Stimulated activated CD8-positive, alpha-beta memory T cell treated with anti-CD3 and anti-CD28 coated beads, Interleukin-7, amount 100 ng/mL, for 48 hours (primary cell): ENCODE measurements around the gene SLC25A25.
"Not testable (repeated sequence)": the region's sequence is repeated elsewhere in the genome, so short reads cannot be mapped to it uniquely, and the experiment has no call there.

Source experiments
- DNase-seq, 2 donors: peaks; one replicate each; pipeline ENCODE4 v3.0.0-alpha.2; 2020; ENCODE audit warnings: low read depth in 1 of 2; ENCODE audit errors: extremely low read depth in 1 of 2

Gene SLC25A25

DNA sequence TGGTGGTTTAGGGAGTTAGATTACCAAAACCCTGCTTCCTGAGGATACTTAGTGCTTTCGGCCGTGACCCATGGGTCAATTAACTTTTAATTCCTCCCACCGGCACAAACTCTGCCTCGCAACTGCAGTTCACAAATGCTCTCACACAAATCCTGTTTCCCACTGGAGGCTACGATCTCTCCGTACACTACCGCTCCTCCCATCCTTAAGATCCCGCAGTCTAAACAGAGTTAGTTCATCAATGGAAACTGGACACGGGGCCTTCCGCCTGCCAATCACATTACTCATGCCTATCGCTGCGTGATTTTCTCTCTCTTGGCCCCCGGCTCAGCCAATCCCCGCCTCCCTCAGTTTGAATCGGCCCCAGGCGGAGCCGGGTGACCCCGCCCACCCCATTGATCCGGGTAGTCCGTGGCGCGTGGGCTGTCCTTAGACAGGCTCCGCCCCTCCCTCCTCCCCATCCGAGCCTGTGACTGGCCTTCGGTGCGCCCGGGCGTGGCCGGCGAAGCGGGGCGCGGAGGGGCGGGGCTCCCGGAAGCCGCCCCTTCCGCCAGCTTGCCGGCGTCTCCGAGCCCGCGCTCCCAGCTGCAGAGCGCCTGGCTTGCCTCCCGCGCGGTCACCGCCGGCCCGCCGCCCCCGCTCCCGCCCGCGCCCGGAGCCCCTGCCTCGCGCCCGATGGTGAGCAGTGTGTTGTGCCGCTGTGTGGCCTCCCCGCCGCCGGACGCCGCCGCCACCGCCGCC, at the start of gene SLC25A25:
Gene SLC25A25, plus strand, starts transcription at position 588 of the 741 bp plus-strand sequence. Its CDS starts 88 bp downstream, at position 676.
- peak; percentile 100 for DNase-seq

DNA sequence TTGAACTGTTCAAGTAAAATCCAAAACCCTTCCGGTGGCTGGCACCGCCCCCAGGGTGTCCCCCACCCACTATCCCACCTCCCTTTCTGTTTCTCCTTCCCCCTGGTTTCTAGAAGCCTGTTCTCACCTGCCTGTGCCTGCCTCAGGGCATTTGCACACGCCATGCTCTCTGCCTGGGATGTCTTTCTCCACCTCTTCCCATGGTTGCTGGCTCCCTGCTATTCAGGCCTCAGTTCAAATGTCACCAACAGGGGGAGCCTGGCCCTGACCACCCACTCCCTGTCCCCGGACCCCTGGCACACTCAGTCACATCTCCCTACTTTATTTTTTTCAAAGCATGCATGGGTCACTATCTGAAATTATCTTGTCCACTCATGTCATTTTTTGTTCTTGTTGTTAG, 47.3 kb upstream of the SLC25A25 start:
- no peak for DNase-seq

DNA sequence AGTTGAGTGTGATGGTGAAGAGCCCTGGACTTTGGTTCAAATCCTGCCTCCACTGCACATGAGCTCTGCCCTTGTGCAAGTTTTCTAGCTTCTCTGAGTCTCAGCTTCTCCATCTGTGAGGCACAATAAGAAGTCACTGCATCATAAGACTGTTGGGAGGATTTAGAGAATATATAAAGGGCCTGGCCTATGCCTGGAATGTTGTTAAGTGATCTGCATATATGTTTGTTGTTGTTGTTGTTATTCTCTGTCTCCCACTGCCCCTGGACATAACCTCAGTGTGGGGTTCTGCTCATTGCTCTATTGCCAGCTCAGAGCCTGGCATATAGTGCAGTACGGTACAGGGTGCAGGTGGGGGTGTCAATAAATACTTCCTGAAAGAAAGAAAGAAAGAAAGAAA, 46.9 kb upstream of the SLC25A25 start:
- DNase-seq: no peak

DNA sequence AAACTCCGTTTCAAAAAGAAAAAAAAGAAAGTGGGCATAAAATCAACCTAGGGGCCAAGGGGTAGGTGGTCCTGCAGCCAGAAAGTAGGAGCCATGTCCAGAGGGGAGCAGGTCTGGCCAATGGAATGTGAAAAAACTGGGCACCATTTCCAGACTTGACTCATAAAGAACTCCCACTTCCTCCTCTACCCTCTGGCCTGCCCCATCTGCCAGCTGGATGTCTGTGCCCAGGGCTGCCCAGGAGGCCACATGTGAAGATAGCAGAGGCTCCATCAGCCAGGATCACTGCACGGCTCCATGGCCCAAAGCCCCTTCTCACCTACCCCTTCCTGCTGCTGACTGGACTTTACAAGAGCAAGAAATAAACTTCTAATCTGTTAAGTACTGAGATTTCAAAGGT, 45.1 kb upstream of the SLC25A25 start:
- no peak for DNase-seq

DNA sequence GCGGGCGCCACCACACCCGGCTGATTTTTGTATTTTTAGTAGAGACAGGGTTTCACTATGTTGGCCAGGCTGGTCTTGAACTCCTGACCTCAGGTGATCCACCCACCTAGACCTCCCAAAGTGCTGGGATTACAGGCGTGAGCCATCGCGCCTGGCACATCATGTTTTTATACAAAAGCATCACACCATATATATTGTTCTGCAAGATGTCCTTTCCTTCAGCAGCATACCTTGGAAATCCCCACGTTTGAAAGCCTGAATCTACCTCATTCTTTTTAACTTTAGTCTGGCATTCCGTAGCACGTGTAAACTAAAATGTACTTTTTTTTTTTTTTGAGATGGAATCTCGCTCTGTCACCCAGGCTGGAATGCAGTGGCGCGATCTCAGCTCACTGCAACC, 44.4 kb upstream of the SLC25A25 start:
- DNase-seq: not testable (repeated sequence)

DNA sequence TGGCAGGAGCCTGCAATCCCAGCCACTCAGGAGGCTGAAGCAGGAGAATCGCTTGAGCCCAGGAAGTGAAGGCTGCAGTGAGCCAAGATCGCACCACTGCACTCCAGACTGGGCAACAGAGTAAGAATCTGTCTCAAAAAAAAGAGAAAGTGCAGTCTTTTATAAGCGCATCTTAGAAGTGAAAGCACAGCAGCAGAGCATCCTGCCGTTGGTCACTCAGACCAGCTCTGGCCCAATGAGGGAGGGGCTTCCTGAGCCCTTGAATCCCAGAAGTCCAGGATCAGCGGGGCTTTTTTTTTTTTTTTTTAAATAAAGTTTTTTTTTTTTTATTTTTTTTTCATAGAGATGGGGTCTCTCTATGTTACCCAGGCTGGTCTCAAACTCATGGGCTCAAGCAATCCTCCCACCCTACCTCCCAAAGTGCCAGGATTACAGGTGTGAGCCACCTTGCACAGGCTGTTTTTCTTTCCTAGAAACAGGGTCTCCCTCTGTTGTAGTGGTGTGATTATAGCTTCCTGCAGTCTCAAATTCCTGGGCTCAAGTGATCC, 43.2 kb upstream of the SLC25A25 start:
- no peak for DNase-seq

DNA sequence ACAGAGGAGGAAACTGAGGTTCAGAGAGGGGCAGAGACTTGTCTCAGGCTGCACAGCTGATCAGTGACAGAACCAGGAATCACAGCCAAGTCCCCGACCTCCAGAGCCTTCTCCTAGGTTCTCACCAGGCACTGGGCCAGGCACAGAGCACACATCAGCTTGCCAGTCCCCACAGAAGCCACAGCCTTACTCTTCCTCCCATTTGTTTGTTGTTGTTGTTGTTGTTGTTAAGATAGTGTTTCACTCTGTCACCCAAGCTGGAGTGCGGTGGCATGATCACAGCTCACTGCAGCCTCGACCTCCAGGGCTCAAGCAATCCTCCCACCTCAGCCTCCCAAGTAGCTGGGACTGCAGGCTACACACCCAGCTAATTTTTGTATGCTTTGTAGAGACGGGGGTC, 42.3 kb upstream of the SLC25A25 start:
- DNase-seq: no peak

DNA sequence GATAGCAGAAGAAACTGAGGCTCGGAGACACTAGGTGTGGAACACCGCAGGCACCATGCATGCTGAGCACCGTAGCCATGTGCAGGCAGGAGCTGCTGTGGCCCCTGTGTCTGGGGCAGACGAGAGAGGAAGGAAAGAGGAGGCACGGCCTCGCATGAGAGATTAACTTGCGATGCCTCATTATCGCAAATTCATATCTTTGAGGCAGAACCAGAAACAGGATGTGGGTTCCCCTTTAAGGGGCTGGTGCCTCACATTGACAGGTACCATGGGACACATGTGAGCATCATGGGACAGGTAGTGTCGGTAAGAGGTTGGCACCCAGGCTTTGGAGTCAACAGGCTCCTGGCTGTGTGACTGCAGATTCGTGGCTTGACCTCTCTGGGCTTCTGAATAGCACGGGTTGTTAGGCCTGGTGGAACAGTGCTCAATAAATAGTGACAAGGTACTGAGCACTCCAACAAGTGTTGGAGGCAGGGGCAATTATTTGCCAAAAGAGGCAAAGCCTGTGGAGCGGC, 41.7 kb upstream of the SLC25A25 start:
- DNase-seq: peak; percentile 33 to 63

DNA sequence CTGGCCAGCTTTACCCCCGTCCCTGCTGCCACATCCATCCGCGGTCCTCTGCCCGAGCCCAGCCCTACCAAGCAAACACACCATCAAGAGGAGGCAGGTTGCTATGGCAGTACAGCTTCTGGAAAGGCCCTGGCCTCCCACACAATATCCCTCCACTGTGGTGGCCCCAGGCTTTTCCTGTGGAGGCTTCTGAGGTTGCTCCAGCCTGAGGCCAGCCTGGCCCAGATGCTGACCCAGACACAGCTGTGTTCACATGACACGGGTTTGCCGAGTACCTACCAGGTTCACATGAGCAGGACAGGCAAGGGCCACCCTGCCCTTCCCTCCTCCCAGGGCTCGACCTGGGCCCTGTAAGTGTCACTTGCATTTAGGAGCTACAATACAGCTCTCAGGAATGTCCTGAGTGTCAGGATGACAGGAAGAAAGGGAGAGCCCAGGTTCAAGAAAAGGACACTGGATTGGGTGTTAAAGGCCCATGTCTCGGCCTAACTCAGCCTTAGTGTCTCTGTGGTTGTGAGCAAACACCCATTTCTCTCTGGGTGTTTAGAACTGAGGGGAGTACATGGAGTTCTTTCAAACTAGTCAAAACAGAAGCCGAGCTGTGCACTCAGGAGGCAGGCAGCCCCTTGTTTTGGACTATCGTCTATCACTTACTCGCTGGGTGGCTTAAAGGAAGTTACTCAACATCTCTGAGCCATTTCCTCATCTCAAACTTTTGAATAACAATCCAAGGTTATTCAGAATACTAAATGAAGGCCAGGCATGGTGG, 41.1 kb upstream of the SLC25A25 start:
- peak; percentile 30 to 63 for DNase-seq

DNA sequence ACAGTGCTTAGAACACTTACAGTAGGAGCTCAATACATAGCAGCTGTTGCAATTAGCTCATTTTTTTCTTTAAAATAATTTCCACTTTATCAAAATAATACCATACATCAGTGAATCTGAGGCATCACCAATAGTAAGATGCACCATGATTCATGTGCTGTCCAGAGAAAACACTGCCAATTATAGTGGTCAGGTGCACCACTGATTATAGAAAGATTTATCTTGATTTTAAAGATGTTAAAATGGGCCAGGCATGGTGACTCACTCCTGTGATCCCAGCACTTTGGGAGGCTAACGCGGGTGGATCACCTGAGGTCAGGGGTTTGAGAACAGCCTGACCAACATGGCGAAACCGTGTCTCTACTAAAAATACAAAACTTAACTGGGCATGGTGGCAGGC, 40.3 kb upstream of the SLC25A25 start:
- no peak for DNase-seq

DNA sequence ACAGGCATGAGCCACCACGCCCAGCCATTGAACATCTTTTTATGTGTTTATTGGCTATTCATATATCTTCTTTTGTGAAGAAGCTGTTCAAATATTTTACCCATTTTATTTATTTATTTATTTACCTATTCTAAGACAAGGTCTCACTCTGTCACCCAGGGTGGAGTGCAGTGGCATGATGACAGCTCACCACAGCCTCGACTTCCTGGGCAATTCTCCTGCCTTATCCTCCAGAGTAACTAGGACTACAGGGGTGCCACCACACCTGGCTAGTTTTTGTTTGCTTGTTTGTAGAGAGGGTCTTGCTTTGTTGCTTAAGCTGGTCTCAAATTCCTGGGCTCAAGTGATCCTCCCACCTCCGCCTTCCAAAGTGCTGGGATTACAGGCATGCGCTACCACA, 34.4 kb upstream of the SLC25A25 start:
- DNase-seq: no peak

DNA sequence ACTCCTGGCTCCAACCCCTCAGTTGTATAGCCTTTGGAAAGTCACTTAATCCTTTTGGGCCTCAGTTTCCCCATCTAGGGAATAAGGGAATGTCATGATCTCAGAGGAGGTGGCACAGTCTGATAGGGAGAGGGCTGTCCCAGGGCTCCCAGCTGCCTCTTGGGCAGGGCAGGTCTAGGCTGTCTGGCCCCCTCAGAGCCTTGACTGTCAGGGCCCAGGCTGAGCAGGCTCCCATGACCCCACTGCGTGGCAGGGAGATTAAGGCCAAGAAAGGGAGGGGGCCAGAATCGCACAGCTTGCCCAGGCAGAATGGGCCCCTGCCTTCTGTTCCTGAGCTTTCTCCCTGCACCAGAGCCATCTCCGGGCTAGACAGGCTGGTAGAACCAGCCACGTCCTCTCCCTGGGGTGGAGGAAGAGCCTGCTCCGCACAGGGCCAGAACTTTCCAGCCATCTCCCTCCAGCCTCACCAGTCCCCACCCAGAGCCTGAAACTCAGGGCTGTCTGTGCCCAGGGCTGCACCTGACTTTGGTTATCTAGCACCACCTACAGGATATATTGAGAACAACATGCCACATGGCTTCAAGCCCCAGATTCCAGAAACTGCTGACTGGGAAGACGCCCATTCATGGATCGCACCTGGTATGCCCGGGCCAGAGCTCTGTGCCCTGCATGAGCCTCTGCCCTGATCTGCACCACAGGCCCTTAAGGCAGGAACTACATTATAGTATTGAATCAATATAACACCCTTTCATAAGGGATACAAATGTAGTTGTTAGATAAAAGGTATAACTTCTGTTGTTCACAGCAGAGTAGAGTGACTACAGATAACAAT, 33.0 kb upstream of the SLC25A25 start:
- peak; percentile 29 to 47 for DNase-seq

DNA sequence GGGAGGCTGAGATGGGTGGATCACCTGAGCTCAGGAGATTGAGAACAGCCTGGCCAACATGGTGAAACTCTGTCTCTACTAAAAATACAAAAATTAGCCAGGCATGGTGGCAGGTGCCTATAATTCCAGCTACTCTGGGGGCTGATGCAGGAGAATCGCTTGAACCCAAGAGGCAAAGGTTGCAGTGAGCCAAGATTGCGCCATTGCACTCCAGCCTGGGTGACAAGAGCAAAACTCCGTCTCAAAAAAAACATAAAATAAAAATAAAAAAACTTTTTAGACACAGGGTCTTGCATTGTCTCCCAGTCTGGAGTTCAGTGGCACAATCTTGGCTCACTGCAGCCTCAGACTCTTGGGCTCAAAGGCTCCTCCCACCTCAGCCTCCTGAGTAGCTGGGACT, 31.5 kb upstream of the SLC25A25 start:
- not testable (repeated sequence) for DNase-seq

DNA sequence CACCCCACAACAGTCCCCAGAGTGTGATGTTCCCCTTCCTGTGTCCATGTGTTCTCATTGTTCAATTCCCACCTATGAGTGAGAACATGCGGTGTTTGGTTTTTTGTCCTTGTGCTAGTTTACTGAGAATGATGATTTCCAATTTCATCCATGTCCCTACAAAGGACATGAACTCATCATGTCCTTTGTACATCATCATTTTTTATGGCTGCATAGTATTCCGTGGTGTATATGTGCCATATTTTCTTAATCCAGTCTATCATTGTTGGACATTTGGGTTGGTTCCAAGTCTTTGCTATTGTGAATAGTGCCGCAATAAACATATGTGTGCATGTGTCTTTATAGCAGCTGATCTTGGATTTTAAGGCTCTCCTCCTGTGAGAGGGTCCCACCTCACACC, 27.2 kb upstream of the SLC25A25 start:
- DNase-seq: not testable (repeated sequence)

DNA sequence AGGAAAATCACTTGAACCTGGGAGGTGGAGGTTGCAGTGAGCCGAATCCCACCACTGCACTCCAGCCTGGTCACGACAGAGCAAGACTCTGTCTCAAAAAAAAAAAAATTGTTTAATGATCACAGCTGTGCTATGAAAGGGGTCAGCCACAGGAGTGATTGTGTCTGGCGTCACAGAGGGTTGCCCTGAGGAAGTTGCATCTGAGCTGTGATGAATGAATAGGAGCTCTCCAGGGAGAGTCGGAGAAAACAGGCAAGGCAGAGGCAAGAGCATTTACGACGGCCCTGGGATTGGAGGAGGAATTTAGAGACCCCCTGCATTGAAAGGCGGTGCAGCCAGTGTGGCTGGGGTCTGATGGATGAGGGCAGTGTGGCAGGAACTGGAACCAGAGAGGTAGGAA, 26.0 kb upstream of the SLC25A25 start:
- DNase-seq: no peak

DNA sequence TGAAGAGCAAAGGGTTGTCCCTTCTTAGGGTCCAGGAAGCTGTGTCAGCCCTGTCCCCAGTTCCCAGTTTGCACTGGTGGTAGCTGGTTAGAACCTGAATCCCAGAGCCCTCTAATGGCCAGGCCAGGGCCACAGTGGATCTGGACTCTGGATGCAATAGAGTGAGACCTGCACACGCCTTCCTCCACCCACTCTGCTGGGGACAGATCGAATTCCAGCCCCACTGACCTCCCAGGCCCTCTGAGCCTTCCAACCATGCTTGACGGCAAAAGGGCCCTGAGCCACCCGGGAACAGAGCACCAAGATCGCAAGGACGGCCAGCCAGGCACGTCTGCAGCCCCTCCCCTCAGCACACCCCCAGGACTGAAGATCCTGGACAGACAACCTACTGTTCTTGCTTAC, 24.6 kb upstream of the SLC25A25 start:
- DNase-seq: no peak

DNA sequence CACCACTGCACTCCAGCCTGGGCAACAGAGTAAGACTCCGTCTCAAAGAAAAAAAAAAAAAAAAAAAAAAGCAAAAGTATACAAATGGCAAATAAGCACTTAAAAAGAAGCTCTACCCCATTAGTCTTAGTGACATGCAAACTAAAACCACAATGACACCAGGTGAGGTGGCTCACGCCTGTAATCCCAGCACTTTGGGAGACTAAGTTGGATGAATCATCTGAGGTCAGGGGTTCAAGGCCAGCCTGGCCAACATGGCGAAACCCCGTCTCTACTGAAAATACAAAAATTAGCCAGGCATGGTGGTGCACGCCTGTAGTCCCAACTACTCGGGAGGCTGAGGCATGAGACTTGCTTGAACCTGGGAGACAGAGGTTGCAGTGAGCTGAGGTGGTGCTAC, 22.6 kb upstream of the SLC25A25 start:
- not testable (repeated sequence) for DNase-seq

DNA sequence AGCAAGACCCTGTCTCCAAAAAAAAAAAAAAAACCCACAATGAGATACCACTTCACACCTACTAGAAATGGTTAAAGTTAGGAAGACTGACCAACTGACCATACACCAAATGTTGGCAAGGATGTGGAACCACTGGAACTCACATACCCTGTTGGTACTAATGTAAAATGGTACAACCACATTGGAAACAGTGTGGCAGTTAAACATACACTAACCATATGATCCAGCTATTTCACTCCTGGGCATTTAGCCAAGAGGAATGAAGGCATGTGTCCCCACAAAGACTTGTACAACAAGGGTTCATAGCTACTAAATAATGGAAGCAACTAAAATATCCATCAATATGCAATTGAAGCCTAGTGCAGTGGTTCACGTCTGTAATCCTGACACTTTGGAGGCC, 22.2 kb upstream of the SLC25A25 start:
- no peak for DNase-seq

DNA sequence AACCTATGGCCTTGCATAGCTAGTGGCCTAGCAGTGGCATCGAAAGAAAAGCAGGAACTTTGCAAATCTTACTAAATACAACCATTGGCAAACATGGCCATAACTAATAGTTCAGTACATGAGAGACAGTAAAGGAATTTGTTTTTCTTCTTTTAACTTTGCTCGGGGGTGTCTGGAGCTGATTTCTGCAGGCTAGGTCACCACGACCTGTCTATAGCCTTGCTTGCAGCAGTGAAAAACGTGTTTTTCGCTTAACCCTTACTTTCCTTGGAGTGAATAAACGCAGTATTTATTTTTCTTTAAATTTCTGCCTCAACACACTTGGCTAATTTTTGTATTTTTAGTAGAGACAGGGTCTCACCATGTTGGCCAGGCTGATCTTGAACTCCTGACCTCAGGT, 20.8 kb upstream of the SLC25A25 start:
- DNase-seq: no peak

DNA sequence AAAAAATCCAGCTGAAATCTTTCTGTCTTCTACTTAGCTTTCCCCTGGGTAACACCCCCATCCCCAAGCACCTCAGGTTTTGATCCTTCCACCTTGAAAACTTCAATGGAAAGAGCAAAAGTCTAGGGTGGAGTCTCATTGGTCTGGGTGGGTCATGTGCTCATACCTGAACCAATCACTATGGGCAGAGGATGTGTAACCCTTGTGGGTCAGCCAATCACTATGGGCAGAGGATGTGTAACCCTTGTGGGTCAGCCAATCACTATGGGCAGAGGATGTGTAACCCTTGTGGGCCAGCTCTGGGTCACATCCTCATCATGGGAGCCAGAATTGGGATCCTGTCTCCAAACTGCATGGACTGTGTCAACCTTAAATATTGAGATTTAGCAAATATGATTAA, 19.4 kb upstream of the SLC25A25 start:
- DNase-seq: no peak

DNA sequence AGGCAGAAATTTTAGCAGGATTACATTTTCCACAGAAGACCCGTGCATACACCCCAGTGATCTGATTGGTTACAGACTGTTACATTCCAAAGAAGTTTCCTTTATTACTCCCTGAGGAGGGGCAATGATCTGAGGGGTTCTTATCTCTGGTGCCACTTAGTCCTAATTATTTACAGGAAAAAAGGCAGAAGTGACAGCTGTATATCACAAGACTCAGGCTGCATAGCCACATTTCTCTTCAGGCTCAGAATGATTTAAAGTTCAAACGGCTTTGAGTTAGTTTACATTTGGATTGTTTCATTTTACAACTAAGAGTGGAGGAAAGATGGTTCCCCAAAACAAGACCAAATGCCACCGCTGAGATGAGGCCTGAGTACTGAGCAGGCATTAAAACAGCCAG, 18.2 kb upstream of the SLC25A25 start:
- no peak for DNase-seq
